ENCODE data around the gene PLAGL2. TPM values are rescaled to one million over a fixed set of nuclear protein-coding genes. Genes with fewer than 3 reads are reported as not detected.

The PLAGL2 gene
- total and polyA plus RNA-seq, 4 donors: 1.3 to 7.2 (median 1.6) TPM

DNA sequence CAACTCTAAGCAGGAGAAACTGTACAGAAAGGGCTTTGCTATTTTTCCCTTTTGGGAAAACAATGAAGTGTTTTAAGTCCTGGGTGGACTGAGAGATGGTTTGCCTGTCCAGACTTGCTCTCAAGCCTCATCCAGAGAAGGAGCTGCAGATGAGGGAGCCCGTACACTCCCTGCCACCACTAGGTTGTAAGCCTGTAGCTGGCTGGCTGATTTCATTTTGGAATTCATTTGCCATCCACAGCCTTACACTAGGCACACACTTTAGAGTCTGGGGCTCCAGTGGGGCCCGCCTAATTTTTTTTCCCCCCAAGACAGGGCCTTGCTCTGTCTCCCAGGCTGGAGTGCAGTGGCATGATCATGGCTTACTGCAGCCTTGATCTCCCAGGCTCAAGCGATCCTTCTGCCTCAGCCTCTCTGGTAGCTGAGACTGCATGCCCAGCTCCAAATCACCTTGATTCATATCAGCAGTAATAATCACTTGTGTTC, 28.5 kb upstream of the PLAGL2 start:
- 72% methylated on average over 3 of the region's 3 CpGs for WGBS
- H3K27me3 ChIP-seq (ENCODE audit: control insufficient read depth in 4 of 4, insufficient read depth in 4 of 4, low read length in 3 of 4): no peaks in the 10 kb centered on the region
- TF ChIP-seq, protein P1, sequence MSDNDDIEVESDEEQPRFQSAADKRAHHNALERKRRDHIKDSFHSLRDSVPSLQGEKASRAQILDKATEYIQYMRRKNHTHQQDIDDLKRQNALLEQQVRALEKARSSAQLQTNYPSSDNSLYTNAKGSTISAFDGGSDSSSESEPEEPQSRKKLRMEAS (IDR thresholded peaks at IDR 0.05): no peak
- TF ChIP-seq RXRA (IDR thresholded peaks at IDR 0.05) (no peak), RAD21 (IDR thresholded peaks at IDR 0.05) (no peak), FOXA2 (IDR thresholded peaks at IDR 0.05) (no peak), YY1 (IDR thresholded peaks at IDR 0.05) (no peak), JUND (IDR thresholded peaks at IDR 0.05) (no peak)
- TF ChIP-seq, protein P2, sequence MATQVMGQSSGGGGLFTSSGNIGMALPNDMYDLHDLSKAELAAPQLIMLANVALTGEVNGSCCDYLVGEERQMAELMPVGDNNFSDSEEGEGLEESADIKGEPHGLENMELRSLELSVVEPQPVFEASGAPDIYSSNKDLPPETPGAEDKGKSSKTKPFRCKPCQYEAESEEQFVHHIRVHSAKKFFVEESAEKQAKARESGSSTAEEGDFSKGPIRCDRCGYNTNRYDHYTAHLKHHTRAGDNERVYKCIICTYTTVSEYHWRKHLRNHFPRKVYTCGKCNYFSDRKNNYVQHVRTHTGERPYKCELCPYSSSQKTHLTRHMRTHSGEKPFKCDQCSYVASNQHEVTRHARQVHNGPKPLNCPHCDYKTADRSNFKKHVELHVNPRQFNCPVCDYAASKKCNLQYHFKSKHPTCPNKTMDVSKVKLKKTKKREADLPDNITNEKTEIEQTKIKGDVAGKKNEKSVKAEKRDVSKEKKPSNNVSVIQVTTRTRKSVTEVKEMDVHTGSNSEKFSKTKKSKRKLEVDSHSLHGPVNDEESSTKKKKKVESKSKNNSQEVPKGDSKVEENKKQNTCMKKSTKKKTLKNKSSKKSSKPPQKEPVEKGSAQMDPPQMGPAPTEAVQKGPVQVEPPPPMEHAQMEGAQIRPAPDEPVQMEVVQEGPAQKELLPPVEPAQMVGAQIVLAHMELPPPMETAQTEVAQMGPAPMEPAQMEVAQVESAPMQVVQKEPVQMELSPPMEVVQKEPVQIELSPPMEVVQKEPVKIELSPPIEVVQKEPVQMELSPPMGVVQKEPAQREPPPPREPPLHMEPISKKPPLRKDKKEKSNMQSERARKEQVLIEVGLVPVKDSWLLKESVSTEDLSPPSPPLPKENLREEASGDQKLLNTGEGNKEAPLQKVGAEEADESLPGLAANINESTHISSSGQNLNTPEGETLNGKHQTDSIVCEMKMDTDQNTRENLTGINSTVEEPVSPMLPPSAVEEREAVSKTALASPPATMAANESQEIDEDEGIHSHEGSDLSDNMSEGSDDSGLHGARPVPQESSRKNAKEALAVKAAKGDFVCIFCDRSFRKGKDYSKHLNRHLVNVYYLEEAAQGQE (IDR thresholded peaks at IDR 0.05): no peak
- TF ChIP-seq, protein P3, sequence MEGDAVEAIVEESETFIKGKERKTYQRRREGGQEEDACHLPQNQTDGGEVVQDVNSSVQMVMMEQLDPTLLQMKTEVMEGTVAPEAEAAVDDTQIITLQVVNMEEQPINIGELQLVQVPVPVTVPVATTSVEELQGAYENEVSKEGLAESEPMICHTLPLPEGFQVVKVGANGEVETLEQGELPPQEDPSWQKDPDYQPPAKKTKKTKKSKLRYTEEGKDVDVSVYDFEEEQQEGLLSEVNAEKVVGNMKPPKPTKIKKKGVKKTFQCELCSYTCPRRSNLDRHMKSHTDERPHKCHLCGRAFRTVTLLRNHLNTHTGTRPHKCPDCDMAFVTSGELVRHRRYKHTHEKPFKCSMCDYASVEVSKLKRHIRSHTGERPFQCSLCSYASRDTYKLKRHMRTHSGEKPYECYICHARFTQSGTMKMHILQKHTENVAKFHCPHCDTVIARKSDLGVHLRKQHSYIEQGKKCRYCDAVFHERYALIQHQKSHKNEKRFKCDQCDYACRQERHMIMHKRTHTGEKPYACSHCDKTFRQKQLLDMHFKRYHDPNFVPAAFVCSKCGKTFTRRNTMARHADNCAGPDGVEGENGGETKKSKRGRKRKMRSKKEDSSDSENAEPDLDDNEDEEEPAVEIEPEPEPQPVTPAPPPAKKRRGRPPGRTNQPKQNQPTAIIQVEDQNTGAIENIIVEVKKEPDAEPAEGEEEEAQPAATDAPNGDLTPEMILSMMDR (IDR thresholded peaks at IDR 0.05; ENCODE audit: low read depth, low read length, missing input control): no peak
- peaks cover 11 to 53% (median 40%) of the 10 kb centered on the region in 4 donors for H3K4me1 ChIP-seq (ENCODE audit: control insufficient read depth in 4 of 4, insufficient read depth in 4 of 4, low read length in 3 of 4)
- no peak overlapping the region for H3K9ac ChIP-seq (ENCODE audit: low read depth in 1 of 2, low read length in 2 of 2)
- H3K36me3 ChIP-seq (ENCODE audit: control insufficient read depth in 4 of 4, insufficient read depth in 3 of 4, low read depth in 1 of 4, low read length in 3 of 4): peaks cover 4 to 37% (median 27%) of the 10 kb centered on the region in 4 donors
- no peak overlapping the region for H3K4me3 ChIP-seq (ENCODE audit: low read depth in 1 of 3, low read length in 3 of 3)
- peak overlapping the region; percentile 18 to 72 for H3K27ac ChIP-seq (ENCODE audit: low read depth in 1 of 2, low read length in 2 of 2)
- H3K9me3 ChIP-seq (ENCODE audit: control insufficient read depth in 4 of 4, low read length in 3 of 4): no peaks in the 10 kb centered on the region
- DNase-seq (ENCODE audit: low spot score): no peak

DNA sequence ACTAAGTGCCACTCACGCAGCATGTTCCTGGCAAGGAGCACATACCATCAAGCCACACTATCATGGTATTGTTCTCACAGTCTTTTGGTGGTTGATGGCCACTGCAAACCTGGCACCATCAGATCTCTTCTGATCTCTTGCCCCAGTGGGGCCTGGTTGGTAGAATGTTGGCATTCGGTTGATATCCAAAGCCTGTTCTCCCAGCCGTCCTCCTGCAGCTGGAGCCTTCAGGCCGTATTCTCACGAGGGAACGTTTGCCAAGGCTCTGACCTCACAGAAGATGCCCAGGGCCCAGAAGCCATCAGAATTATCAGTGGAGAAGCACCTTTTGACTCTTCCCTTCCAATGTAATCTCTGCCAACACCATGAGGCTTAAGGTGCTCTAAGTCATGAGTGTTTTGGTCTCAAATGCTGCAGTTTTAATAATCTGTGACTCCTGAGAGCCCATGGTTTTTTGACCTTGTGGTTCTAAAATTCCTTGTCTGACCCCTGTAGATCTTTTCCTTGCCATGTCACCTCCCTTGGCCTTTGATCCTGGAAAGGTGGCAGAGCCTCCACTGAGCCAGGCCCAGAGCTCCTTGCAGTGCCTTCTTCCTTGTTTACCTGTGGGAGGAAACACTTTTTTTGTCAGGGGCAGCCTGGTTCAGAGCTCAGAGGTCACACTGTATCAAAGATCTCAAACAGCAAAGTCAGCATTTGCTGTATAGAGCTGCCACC, 27.9 kb upstream of the PLAGL2 start:
- H3K27me3 ChIP-seq (ENCODE audit: control insufficient read depth in 4 of 4, insufficient read depth in 4 of 4, low read length in 3 of 4): no peaks in the 10 kb centered on the region
- H3K27ac ChIP-seq (ENCODE audit: low read depth in 1 of 2, low read length in 2 of 2): peak overlapping the region; percentile 18 to 72
- H3K9me3 ChIP-seq (ENCODE audit: control insufficient read depth in 4 of 4, low read length in 3 of 4): no peaks in the 10 kb centered on the region
- H3K36me3 ChIP-seq (ENCODE audit: control insufficient read depth in 4 of 4, insufficient read depth in 3 of 4, low read depth in 1 of 4, low read length in 3 of 4): peaks cover 4 to 38% (median 31%) of the 10 kb centered on the region in 4 donors
- 89% methylated on average over 6 of the region's 6 CpGs for WGBS
- peaks cover 11 to 49% (median 40%) of the 10 kb centered on the region in 4 donors for H3K4me1 ChIP-seq (ENCODE audit: control insufficient read depth in 4 of 4, insufficient read depth in 4 of 4, low read length in 3 of 4)
- no peak overlapping the region for H3K9ac ChIP-seq (ENCODE audit: low read depth in 1 of 2, low read length in 2 of 2)
- DNase-seq (ENCODE audit: low spot score): no peak
- no peak overlapping the region for H3K4me3 ChIP-seq (ENCODE audit: low read depth in 1 of 3, low read length in 3 of 3)
- TF ChIP-seq FOXA1 (IDR thresholded peaks at IDR 0.05): peak; percentile 65
- TF ChIP-seq FOXA2 (IDR thresholded peaks at IDR 0.05): peak; percentile 75
- TF ChIP-seq, protein P4, sequence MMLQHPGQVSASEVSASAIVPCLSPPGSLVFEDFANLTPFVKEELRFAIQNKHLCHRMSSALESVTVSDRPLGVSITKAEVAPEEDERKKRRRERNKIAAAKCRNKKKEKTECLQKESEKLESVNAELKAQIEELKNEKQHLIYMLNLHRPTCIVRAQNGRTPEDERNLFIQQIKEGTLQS (IDR thresholded peaks at IDR 0.05): no peak
- TF ChIP-seq SP1 (IDR thresholded peaks at IDR 0.05): peak; percentile 40
- no peak for TF ChIP-seq HNF4G (IDR thresholded peaks at IDR 0.05)
- TF ChIP-seq, protein P2 (IDR thresholded peaks at IDR 0.05): no peak
- TF ChIP-seq EGR1 (IDR thresholded peaks at IDR 0.05; ENCODE audit: low read depth in 2 of 2): no peak
- TF ChIP-seq RXRA (IDR thresholded peaks at IDR 0.05): peak; percentile 87 to 88
- peak; percentile 71 to 82 for TF ChIP-seq HNF4A (conservative IDR thresholded peaks at IDR 0.05)
- TF ChIP-seq JUND (IDR thresholded peaks at IDR 0.05): peak in 1 of 2 donors; percentile 29
- TF ChIP-seq YY1 (IDR thresholded peaks at IDR 0.05): no peak
- TF ChIP-seq RAD21 (IDR thresholded peaks at IDR 0.05): peak; percentile 42 to 43
- TF ChIP-seq GABPA (IDR thresholded peaks at IDR 0.05 in 1 of 2, conservative IDR thresholded peaks at IDR 0.05 in 1 of 2): peak in 1 of 2 donors; percentile 29
- TF ChIP-seq, protein P5, sequence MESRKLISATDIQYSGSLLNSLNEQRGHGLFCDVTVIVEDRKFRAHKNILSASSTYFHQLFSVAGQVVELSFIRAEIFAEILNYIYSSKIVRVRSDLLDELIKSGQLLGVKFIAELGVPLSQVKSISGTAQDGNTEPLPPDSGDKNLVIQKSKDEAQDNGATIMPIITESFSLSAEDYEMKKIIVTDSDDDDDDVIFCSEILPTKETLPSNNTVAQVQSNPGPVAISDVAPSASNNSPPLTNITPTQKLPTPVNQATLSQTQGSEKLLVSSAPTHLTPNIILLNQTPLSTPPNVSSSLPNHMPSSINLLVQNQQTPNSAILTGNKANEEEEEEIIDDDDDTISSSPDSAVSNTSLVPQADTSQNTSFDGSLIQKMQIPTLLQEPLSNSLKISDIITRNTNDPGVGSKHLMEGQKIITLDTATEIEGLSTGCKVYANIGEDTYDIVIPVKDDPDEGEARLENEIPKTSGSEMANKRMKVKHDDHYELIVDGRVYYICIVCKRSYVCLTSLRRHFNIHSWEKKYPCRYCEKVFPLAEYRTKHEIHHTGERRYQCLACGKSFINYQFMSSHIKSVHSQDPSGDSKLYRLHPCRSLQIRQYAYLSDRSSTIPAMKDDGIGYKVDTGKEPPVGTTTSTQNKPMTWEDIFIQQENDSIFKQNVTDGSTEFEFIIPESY (IDR thresholded peaks at IDR 0.05): no peak
- peak; percentile 73 for TF ChIP-seq NR2F2 (IDR thresholded peaks at IDR 0.05)
- no peak for TF ChIP-seq TAF1 (conservative IDR thresholded peaks at IDR 0.05)
